DOHH2 (cell line): ENCODE results near the gene ARHGAP20.

Experiments
- EZH2phosphoT487 ChIP-seq: fragments of 200-600 bp; sonication (generic); IDR thresholded peaks from 2 replicates; pipeline ENCODE4 v1.6.1; 2017; ENCODE audit warnings: borderline replicate concordance, mild to moderate bottlenecking, antibody characterized with exemption, low read length, moderate library complexity, mixed read lengths
- TF ChIP-seq, protein P1 (sequence below): fragments of 200-600 bp; sonication (generic); IDR thresholded peaks from one replicate; pipeline ENCODE4 v1.5.1; 2014; ENCODE audit warnings: antibody characterized with exemption, mild to moderate bottlenecking, low read depth, low read length; ENCODE audit not compliant: poor library complexity, severe bottlenecking

DNA sequence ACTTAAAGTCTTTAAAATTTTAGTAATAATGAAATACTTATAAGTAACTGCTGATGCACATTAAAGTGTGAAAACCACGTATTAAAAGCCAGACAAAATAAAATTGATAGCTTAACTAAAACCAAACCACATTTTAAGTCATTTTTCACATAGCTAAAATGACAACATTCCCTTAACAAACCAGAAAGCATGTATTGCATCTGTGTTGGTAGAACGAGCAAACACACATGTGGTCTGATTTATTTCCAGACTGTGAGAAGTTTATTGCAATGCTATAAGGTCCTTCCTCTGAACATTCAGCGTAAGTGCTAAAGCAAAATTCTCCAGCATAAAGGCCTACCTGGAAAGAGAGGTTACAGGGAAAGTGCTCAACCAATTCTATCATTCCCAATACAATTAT is 57.8 kb downstream of the ARHGAP20 start:
- TF ChIP-seq, protein P1, sequence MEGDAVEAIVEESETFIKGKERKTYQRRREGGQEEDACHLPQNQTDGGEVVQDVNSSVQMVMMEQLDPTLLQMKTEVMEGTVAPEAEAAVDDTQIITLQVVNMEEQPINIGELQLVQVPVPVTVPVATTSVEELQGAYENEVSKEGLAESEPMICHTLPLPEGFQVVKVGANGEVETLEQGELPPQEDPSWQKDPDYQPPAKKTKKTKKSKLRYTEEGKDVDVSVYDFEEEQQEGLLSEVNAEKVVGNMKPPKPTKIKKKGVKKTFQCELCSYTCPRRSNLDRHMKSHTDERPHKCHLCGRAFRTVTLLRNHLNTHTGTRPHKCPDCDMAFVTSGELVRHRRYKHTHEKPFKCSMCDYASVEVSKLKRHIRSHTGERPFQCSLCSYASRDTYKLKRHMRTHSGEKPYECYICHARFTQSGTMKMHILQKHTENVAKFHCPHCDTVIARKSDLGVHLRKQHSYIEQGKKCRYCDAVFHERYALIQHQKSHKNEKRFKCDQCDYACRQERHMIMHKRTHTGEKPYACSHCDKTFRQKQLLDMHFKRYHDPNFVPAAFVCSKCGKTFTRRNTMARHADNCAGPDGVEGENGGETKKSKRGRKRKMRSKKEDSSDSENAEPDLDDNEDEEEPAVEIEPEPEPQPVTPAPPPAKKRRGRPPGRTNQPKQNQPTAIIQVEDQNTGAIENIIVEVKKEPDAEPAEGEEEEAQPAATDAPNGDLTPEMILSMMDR = no peak
- TF ChIP-seq EZH2phosphoT487 = no peak
